HEK293T (cell line): Measurements from ENCODE around the gene SPATA13.

ENCODE experiments used
- ARNT ChIP-seq: fragments of 450-650 bp; IDR thresholded peaks from 2 replicates; pipeline ENCODE4 v1.6.1; 2017; ENCODE audit warnings: mild to moderate bottlenecking
- BHLHE40 ChIP-seq: fragments of 450-650 bp; IDR thresholded peaks from 2 replicates; pipeline ENCODE4 v1.6.1; 2016; ENCODE audit warnings: mild to moderate bottlenecking, moderate library complexity, borderline replicate concordance
- ELF4 ChIP-seq: fragments of 450-650 bp; IDR thresholded peaks from 2 replicates; pipeline ENCODE4 v1.6.1; 2017; ENCODE audit warnings: antibody characterized with exemption
- FOXK2 ChIP-seq: fragments of 450-650 bp; IDR thresholded peaks from 2 replicates; pipeline ENCODE4 v1.6.1; 2016; ENCODE audit warnings: mild to moderate bottlenecking
- FOXM1 ChIP-seq: fragments of 450-650 bp; IDR thresholded peaks from 2 replicates; pipeline ENCODE4 v1.6.1; 2017; ENCODE audit warnings: mild to moderate bottlenecking, borderline replicate concordance
- SP1 ChIP-seq: fragments of 450-650 bp; IDR thresholded peaks from 2 replicates; pipeline ENCODE4 v1.6.1; 2017
- SUZ12 ChIP-seq: fragments of 450-650 bp; IDR thresholded peaks from 2 replicates; pipeline ENCODE4 v1.6.1; 2016; ENCODE audit warnings: mild to moderate bottlenecking
- TARDBP ChIP-seq: fragments of 450-650 bp; IDR thresholded peaks from 2 replicates; pipeline ENCODE4 v1.6.1; 2016
- ZNF384 ChIP-seq: fragments of 450-650 bp; IDR thresholded peaks from 2 replicates; pipeline ENCODE4 v1.6.1; 2016

DNA sequence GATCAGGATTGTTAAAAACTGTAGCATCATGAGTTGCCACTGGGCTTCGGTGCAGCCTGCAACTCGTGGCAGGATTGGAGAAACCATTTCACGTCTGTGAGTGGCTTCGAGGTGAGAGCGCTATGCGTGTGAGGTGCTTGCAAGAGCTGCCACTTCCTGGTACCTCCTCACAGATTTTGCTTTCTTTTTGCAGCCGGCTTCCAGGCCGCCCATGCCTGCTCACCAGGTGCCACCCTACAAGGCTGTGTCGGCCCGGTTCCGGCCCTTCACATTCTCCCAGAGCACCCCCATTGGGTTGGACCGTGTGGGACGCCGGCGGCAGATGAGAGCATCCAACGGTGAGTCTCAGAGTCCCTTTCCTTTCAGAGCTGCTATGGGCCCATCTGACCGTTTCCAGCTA is 91.0 kb downstream of the SPATA13 start:
- TF ChIP-seq BHLHE40 (no peak), FOXM1 (no peak), FOXK2 (no peak), SP1 (no peak), ARNT (no peak), ELF4 (no peak), SUZ12 (no peak), TARDBP (no peak), ZNF384 (no peak)
